Keratinocyte (primary cell): ENCODE measurements around the gene VPS26C. TPM values are rescaled to one million over a fixed set of nuclear protein-coding genes. Genes with fewer than 3 reads are reported as not detected.

ENCODE experiments used
- DNase-seq: peaks from one replicate; pipeline ENCODE4 v3.0.0-alpha.2; 2011; ENCODE audit warnings: low read depth, missing footprints, low spot score
- FAIRE-seq: peaks from 2 replicates; lab custom pipeline; 2011; peaks lifted over from hg19 to GRCh38; lab: Jason Lieb, UNC
- H2AFZ ChIP-seq: 2 replicates; pipeline ENCODE4 v1.6.0; 2012; ENCODE audit warnings: low read length, control low read depth, inconsistent platforms; ENCODE audit not compliant: control insufficient read depth
- H3K27ac ChIP-seq: 2 replicates; pipeline ENCODE4 v1.5.1; 2011; ENCODE audit warnings: low read length; ENCODE audit not compliant: control insufficient read depth, insufficient read depth
- H3K27me3 ChIP-seq: 3 replicates; pipeline ENCODE4 v1.6.0; 2011; ENCODE audit warnings: low read length; ENCODE audit not compliant: control insufficient read depth, insufficient read depth; ENCODE audit errors: extremely low read depth
- H3K36me3 ChIP-seq, 2 experiments: 2 replicates in 1 of 2; 3 replicates in 1 of 2; pipeline ENCODE4 v1.5.1; 2011; ENCODE audit warnings: low read length in 2 of 2, mild to moderate bottlenecking in 1 of 2; ENCODE audit not compliant: control insufficient read depth in 2 of 2, insufficient read depth in 2 of 2; ENCODE audit errors: extremely low read depth in 1 of 2
- H3K4me1 ChIP-seq: 3 replicates; pipeline ENCODE4 v1.5.1; 2011; ENCODE audit warnings: low read length; ENCODE audit not compliant: control insufficient read depth, insufficient read depth; ENCODE audit errors: extremely low read depth
- H3K4me2 ChIP-seq: 3 replicates; pipeline ENCODE4 v1.6.0; 2011; ENCODE audit warnings: low read depth, low read length; ENCODE audit not compliant: control insufficient read depth, insufficient read depth; ENCODE audit errors: extremely low read depth
- H3K4me3 ChIP-seq, 3 experiments: fragments of 200-600 bp in 1 of 3; sonication (generic) in 1 of 3; 2 replicates in 2 of 3; 3 replicates in 1 of 3; pipeline ENCODE4 v1.5.1; 2011 to 2016; ENCODE audit warnings: low read length in 3 of 3, mild to moderate bottlenecking in 3 of 3, control low read depth in 2 of 3, inconsistent platforms in 1 of 3, low read depth in 1 of 3, mixed read lengths in 1 of 3, mixed run types in 1 of 3, moderate library complexity in 1 of 3; ENCODE audit not compliant: control insufficient read depth in 2 of 3, insufficient read depth in 2 of 3; ENCODE audit errors: extremely low read depth in 1 of 3
- H3K79me2 ChIP-seq: 2 replicates; pipeline ENCODE4 v1.6.0; 2012; ENCODE audit warnings: low read length; ENCODE audit not compliant: control insufficient read depth, insufficient read depth
- H3K9ac ChIP-seq: 3 replicates; pipeline ENCODE4 v1.6.0; 2011; ENCODE audit warnings: low read length; ENCODE audit not compliant: control insufficient read depth, insufficient read depth; ENCODE audit errors: extremely low read depth
- H3K9me1 ChIP-seq: 3 replicates; pipeline ENCODE4 v1.6.0; 2011; ENCODE audit warnings: low read length; ENCODE audit not compliant: control insufficient read depth, insufficient read depth; ENCODE audit errors: extremely low read depth
- H3K9me3 ChIP-seq: 2 replicates; pipeline ENCODE4 v1.5.1; 2012; ENCODE audit warnings: low read depth, low read length; ENCODE audit not compliant: control insufficient read depth
- H4K20me1 ChIP-seq: 3 replicates; pipeline ENCODE4 v1.6.0; 2011; ENCODE audit warnings: low read length; ENCODE audit not compliant: control insufficient read depth, insufficient read depth; ENCODE audit errors: extremely low read depth
- CTCF ChIP-seq, 3 experiments: IDR thresholded peaks in 1 of 3; conservative IDR thresholded peaks in 1 of 3; optimal IDR thresholded peaks in 1 of 3; 2 replicates in 2 of 3; 3 replicates in 1 of 3; pipeline versions ENCODE3 to v1.5.1; 2011; ENCODE audit warnings: low read length in 3 of 3, mild to moderate bottlenecking in 3 of 3, moderate library complexity in 2 of 3, control low read depth in 1 of 3, inconsistent platforms in 1 of 3; ENCODE audit not compliant: insufficient read depth in 2 of 3; ENCODE audit errors: extremely low read depth in 1 of 3
- EZH2 ChIP-seq: IDR thresholded peaks from one replicate; pipeline ENCODE4 v1.6.1; 2012; ENCODE audit warnings: inconsistent platforms, mild to moderate bottlenecking, low read length, moderate library complexity
- dilution Hi-C: fragments of 300-500 bp; cut with MboI; formaldehyde crosslinking; loops from one replicate; pipeline ENCODE4 v1.7.0; 2020; ENCODE audit warnings: low sequenced_read_pairs; ENCODE audit not compliant: extremely low pct_ligation_motif_present
- polyA plus RNA-seq, 5 experiments: library from polyadenylated mRNA; depleted of rRNA in 3 of 5; stranded (reverse) in 3 of 5; stranded (forward) in 1 of 5; unstranded in 1 of 5; fragments of >200 nt; gene quantifications; 1 replicate in 1 of 5; 2 replicates in 3 of 5; 3 replicates in 1 of 5; pipeline versions ENCODE4 v1.2.1 to v1.2.3, GENCODE V29; 2011 to 2012; ENCODE audit warnings: missing spikeins in 2 of 5, low read depth in 1 of 5, low replicate concordance in 1 of 5

The VPS26C gene
- polyA plus RNA-seq, 1 donor (not counting 4 experiments of a cell fraction or from before 2014, with no cell fraction given) = 41.3 TPM

- H3K9ac ChIP-seq = peak overlapping the region; percentile 58
- peak overlapping the region; percentile 38 to 79 (median 63) for H3K4me3 ChIP-seq
- peak overlapping the region; percentile 92 for H3K4me2 ChIP-seq
Observed at GRCh38 chr21:37220981-37221664, 46.0 kb downstream of the VPS26C start.

GRCh38 chr21:37220433-37220980 is 46.6 kb downstream of the VPS26C start:
- Histone ChIP-seq H3K27me3 (no peaks in the 10 kb centered on the region), H2AFZ (peak overlapping the region; percentile 90), H3K79me2 (no peaks in the 10 kb centered on the region), H3K36me3 (peaks cover 12% of the 10 kb centered on the region in 2 experiments), H3K4me2 (peak overlapping the region; percentile 92), H3K27ac (peak overlapping the region; percentile 56), H3K9ac (peak overlapping the region; percentile 58), H3K4me3 (peak overlapping the region; percentile 38 to 79 (median 63)), H3K9me1 (no peaks in the 10 kb centered on the region), H3K9me3 (no peaks in the 10 kb centered on the region), H3K4me1 (peaks cover 14% of the 10 kb centered on the region), H4K20me1 (no peaks in the 10 kb centered on the region)
- dilution Hi-C loops = no loop called here
- no peak for TF ChIP-seq EZH2
- peak in 2 of 3 experiments; percentile 2 to 21 for TF ChIP-seq CTCF (optimal IDR thresholded peaks at IDR 0.05 in 1 of 3, IDR thresholded peaks at IDR 0.05 in 1 of 3, conservative IDR thresholded peaks at IDR 0.05 in 1 of 3; ENCODE audit: extremely low read depth in 1 of 3, insufficient read depth in 2 of 3, low read length in 3 of 3)
- DNase-seq (no peak), FAIRE-seq (no peak)

More at GRCh38 chr21:37220981-37221664, 46.0 kb downstream of the VPS26C start:
- DNase-seq = peak; percentile 81
- no peaks in the 10 kb centered on the region for H3K27me3 ChIP-seq
- TF ChIP-seq CTCF (optimal IDR thresholded peaks at IDR 0.05 in 1 of 3, IDR thresholded peaks at IDR 0.05 in 1 of 3, conservative IDR thresholded peaks at IDR 0.05 in 1 of 3; ENCODE audit: extremely low read depth in 1 of 3, insufficient read depth in 2 of 3, low read length in 3 of 3) = peak; percentile 39 to 85 (median 43)
- TF ChIP-seq EZH2 = no peak
- no peak for FAIRE-seq
- peaks cover 12 to 15% of the 10 kb centered on the region in 2 experiments for H3K36me3 ChIP-seq
- peak overlapping the region; percentile 56 for H3K27ac ChIP-seq
- H3K9me3 ChIP-seq = no peaks in the 10 kb centered on the region
- H2AFZ ChIP-seq = peak overlapping the region; percentile 90
- dilution Hi-C loops = no loop called here
- peaks cover 14% of the 10 kb centered on the region for H3K4me1 ChIP-seq
- no peaks in the 10 kb centered on the region for H4K20me1 ChIP-seq
- no peaks in the 10 kb centered on the region for H3K9me1 ChIP-seq
- no peaks in the 10 kb centered on the region for H3K79me2 ChIP-seq
